Subcutaneous adipose tissue (tissue), 4 donors: ENCODE data around the gene SLC10A1. TPM values are rescaled to one million over a fixed set of nuclear protein-coding genes. Genes with fewer than 3 reads are reported as not detected.

Experiments used
- CTCF ChIP-seq: fragments of 450-650 bp; IDR thresholded peaks from one replicate; pipeline ENCODE4 v1.5.1; 2016; ENCODE audit warnings: low read depth, mild to moderate bottlenecking, control low read depth, antibody characterized with exemption, moderate library complexity
- small RNA-seq: library from RNA; depleted of rRNA; stranded (forward); fragments of <200 nt; gene quantifications from one replicate; pipeline ENCODE3, GENCODE V24; 2016
- total RNA-seq, 4 donors: library from RNA; depleted of rRNA; stranded (reverse); fragments of >200 nt; gene quantifications; one replicate each; pipeline ENCODE4 v1.1.0, GENCODE V29; 2016

Gene SLC10A1
- total RNA-seq, 4 donors from 2014 or later: not detected

GRCh38 chr14:69741055-69741454, 56.0 kb downstream of the SLC10A1 start:
- no peak for TF ChIP-seq CTCF

- no peak for TF ChIP-seq CTCF
Observed at GRCh38 chr14:69727860-69728259, 69.2 kb downstream of the SLC10A1 start.

- no peak for TF ChIP-seq CTCF
Observed at GRCh38 chr14:69726761-69727511, 70.1 kb downstream of the SLC10A1 start.

Small RNAs within 50 kb of the gene (small RNA-seq; reads per million reads assigned to genes)
- not detected for gene RF00614

Other genes starting within 250 kb of the SLC10A1 start
- gene CCDC177, start 222.4 kb downstream of the SLC10A1 start, total RNA-seq: not detected
- 10 to 100 TPM; 24.8 to 52.4 (median 35.5) TPM for gene SUSD6, start 185.6 kb downstream of the SLC10A1 start, total RNA-seq
- gene SRSF5, start 30.1 kb downstream of the SLC10A1 start, total RNA-seq: 100 to 1,000 TPM; 237 to 435 (median 371) TPM
- gene SMOC1, start 82.2 kb upstream of the SLC10A1 start, total RNA-seq: 10 to 100 TPM in 3 of 4 donors, 1 to 10 TPM in 1; 7.7 to 38.1 (median 29.9) TPM